ENCODE results near the gene LYPLAL1. TPM values are rescaled to one million over a fixed set of nuclear protein-coding genes. Genes with fewer than 3 reads are reported as not detected.

The LYPLAL1 gene
- total RNA-seq, 1 donor from 2014 or later, result 38.0 TPM

GRCh38 chr1:219173434-219173757 lies 282 bp upstream of the LYPLAL1 start:
- DNase-seq, result no peak
- intact Hi-C loops (cut with micrococcal nuclease), result loop anchor here (1.0 to 10.0 kb wide), 3 partner anchors 827 to 1711 kb away; partner anchors contain the start of genes GPATCH2 and SPATA17
- CTCF ChIA-PET, result interaction anchor here (1.0 to 5.0 kb wide), 2 partner anchors 10 to 14 kb away, joined by 3 to 37 read pairs; no protein-coding TSS in a partner anchor

GRCh38 chr1:219174460-219175211 lies 958 bp downstream of the LYPLAL1 start:
- peak; percentile 25 for ATAC-seq (ENCODE audit: low read depth)
- POLR2A ChIA-PET, result interaction anchor here (0.6 to 5.1 kb wide), 6 partner anchors 13 to 928 kb away, joined by 3 to 164 read pairs (median 5); partner anchors contain the start of gene RRP15
- Mint-ChIP-seq H3K27me3 (no peaks in the 10 kb centered on the region), H3K4me1 (peaks cover 60% of the 10 kb centered on the region), H3K9me3 (no peaks in the 10 kb centered on the region), H3K36me3 (ENCODE audit: low read depth) (peaks cover 18% of the 10 kb centered on the region), H3K27ac (peak overlapping the region; percentile 98), H3K4me3 (peak overlapping the region; percentile 98)
- intact Hi-C loops (cut with micrococcal nuclease), result loop anchor here (1.0 to 10.0 kb wide), 5 partner anchors 15 to 1710 kb away; partner anchors contain the start of genes GPATCH2, RRP15 and SPATA17
- no peak for DNase-seq
- CTCF ChIA-PET, result interaction anchor here (5.0 kb wide), 1 partner anchor 13 kb away, joined by 37 read pairs; no protein-coding TSS in a partner anchor
- TF ChIP-seq CTCF (IDR thresholded peaks at IDR 0.05), result no peak

More at GRCh38 chr1:219173434-219173757, 282 bp upstream of the LYPLAL1 start:
- no peak for ATAC-seq (ENCODE audit: low read depth)
- Mint-ChIP-seq H3K36me3 (ENCODE audit: low read depth) (peaks cover 13% of the 10 kb centered on the region), H3K4me3 (peak overlapping the region; percentile 98), H3K9me3 (no peaks in the 10 kb centered on the region), H3K4me1 (peaks cover 55% of the 10 kb centered on the region), H3K27me3 (no peaks in the 10 kb centered on the region), H3K27ac (peak overlapping the region; percentile 98)
- TF ChIP-seq CTCF (IDR thresholded peaks at IDR 0.05), result no peak
- POLR2A ChIA-PET, result interaction anchor here (0.5 to 5.1 kb wide), 15 partner anchors 8 to 1545 kb away, joined by 3 to 164 read pairs (median 4); partner anchors contain the start of gene RRP15

- intact Hi-C loops (cut with micrococcal nuclease), result loop anchor here (2.0 to 10.0 kb wide), 2 partner anchors 890 to 1710 kb away; partner anchors contain the start of gene RRP15
- H3K36me3 Mint-ChIP-seq (ENCODE audit: low read depth), result peaks cover 23% of the 10 kb centered on the region
- no peaks in the 10 kb centered on the region for H3K9me3 Mint-ChIP-seq
- peak overlapping the region; percentile 98 for H3K4me3 Mint-ChIP-seq
- H3K27me3 Mint-ChIP-seq, result no peaks in the 10 kb centered on the region
- TF ChIP-seq CTCF (IDR thresholded peaks at IDR 0.05), result no peak
- DNase-seq, result no peak
- ChIA-PET POLR2A (interaction anchor here (1.0 to 5.1 kb wide), 2 partner anchors 13 to 826 kb away, joined by 3 to 164 read pairs; no protein-coding TSS in a partner anchor), CTCF (interaction anchor here (5.0 kb wide), 1 partner anchor 13 kb away, joined by 37 read pairs; no protein-coding TSS in a partner anchor)
- H3K27ac Mint-ChIP-seq, result peak overlapping the region; percentile 98
- ATAC-seq (ENCODE audit: low read depth), result no peak
- H3K4me1 Mint-ChIP-seq, result peaks cover 60% of the 10 kb centered on the region
These were observed 1.5 kb downstream of the LYPLAL1 start for GRCh38 chr1:219175212-219175564.

- TF ChIP-seq CTCF (IDR thresholded peaks at IDR 0.05), result no peak
- Mint-ChIP-seq H3K27me3 (no peaks in the 10 kb centered on the region), H3K4me1 (peaks cover 60% of the 10 kb centered on the region), H3K9me3 (no peaks in the 10 kb centered on the region), H3K4me3 (peak overlapping the region; percentile 98), H3K27ac (peak overlapping the region; percentile 98), H3K36me3 (ENCODE audit: low read depth) (peaks cover 29% of the 10 kb centered on the region)
- CTCF ChIA-PET, result interaction anchor here (5.0 kb wide), 1 partner anchor 12 kb away, joined by 37 read pairs; no protein-coding TSS in a partner anchor
- ATAC-seq (ENCODE audit: low read depth) (no peak), DNase-seq (no peak)
- POLR2A ChIA-PET, result interaction anchor here (1.7 to 5.1 kb wide), 2 partner anchors 12 to 891 kb away, joined by 4 to 164 read pairs; partner anchors contain the start of gene RRP15
- intact Hi-C loops (cut with micrococcal nuclease), result loop anchor here (10.0 kb wide), 1 partner anchor 1709 kb away; no protein-coding TSS in a partner anchor
These were observed 2.5 kb downstream of the LYPLAL1 start for GRCh38 chr1:219176168-219176567.
